NOMO-1 (cell line): Measurements from ENCODE around the gene NMRAL1.

Experiments
- DNase-seq, 2 experiments: peaks; one replicate each; lab custom pipeline; 2025; ENCODE audit not compliant: unreplicated experiment in 2 of 2; lab: John Stamatoyannopoulos, UW

NMRAL1 gene

GRCh38 chr16:4505356-4506147, 31.1 kb upstream of the NMRAL1 start:
- peak; percentile 93 to 97 for DNase-seq

GRCh38 chr16:4501071-4501478, 26.6 kb upstream of the NMRAL1 start:
- no peak for DNase-seq

- no peak for DNase-seq
Observed at GRCh38 chr16:4500272-4500671, 25.8 kb upstream of the NMRAL1 start.

- DNase-seq: no peak
Observed at GRCh38 chr16:4499196-4499555, 24.8 kb upstream of the NMRAL1 start.

- no peak for DNase-seq
Observed at GRCh38 chr16:4498546-4499195, 24.2 kb upstream of the NMRAL1 start.

GRCh38 chr16:4496305-4496704, 21.9 kb upstream of the NMRAL1 start:
- no peak for DNase-seq

- DNase-seq: no peak
Observed at GRCh38 chr16:4495766-4496165, 21.3 kb upstream of the NMRAL1 start.

GRCh38 chr16:4494746-4495490, 20.5 kb upstream of the NMRAL1 start:
- no peak for DNase-seq

- no peak for DNase-seq
Observed at GRCh38 chr16:4491898-4492297, 17.5 kb upstream of the NMRAL1 start.

GRCh38 chr16:4489030-4489429, 14.6 kb upstream of the NMRAL1 start:
- no peak for DNase-seq

GRCh38 chr16:4488499-4488967, 14.1 kb upstream of the NMRAL1 start:
- no peak for DNase-seq

- no peak for DNase-seq
Observed at GRCh38 chr16:4487955-4488498, 13.6 kb upstream of the NMRAL1 start.

GRCh38 chr16:4486126-4486893, 11.9 kb upstream of the NMRAL1 start:
- DNase-seq: no peak

- DNase-seq: no peak
Observed at GRCh38 chr16:4481963-4482362, 7.5 kb upstream of the NMRAL1 start.

GRCh38 chr16:4481526-4481925, 7.1 kb upstream of the NMRAL1 start:
- no peak for DNase-seq

- peak; percentile 46 for DNase-seq
Observed at GRCh38 chr16:4477966-4478365, 3.5 kb upstream of the NMRAL1 start.

GRCh38 chr16:4475880-4476788, 1.7 kb upstream of the NMRAL1 start, which contains the start of gene HMOX2:
TSS of gene HMOX2 (plus strand) at chr16:4476398. CDS start at chr16:4505525, 29,127 bp downstream.
- DNase-seq: peak; percentile 88 to 95

GRCh38 chr16:4472880-4473279, 1.5 kb downstream of the NMRAL1 start:
- no peak for DNase-seq

GRCh38 chr16:4471869-4472268, 2.6 kb downstream of the NMRAL1 start:
- DNase-seq: no peak
